ENCODE results near the gene HCFC1.
A peak's percentile ranks its signal among the peaks of the same experiment; 100 is the strongest.
"Not testable (repeated sequence)": the region's sequence is repeated elsewhere in the genome, so short reads cannot be mapped to it uniquely, and the experiment has no call there.

Gene HCFC1

DNA sequence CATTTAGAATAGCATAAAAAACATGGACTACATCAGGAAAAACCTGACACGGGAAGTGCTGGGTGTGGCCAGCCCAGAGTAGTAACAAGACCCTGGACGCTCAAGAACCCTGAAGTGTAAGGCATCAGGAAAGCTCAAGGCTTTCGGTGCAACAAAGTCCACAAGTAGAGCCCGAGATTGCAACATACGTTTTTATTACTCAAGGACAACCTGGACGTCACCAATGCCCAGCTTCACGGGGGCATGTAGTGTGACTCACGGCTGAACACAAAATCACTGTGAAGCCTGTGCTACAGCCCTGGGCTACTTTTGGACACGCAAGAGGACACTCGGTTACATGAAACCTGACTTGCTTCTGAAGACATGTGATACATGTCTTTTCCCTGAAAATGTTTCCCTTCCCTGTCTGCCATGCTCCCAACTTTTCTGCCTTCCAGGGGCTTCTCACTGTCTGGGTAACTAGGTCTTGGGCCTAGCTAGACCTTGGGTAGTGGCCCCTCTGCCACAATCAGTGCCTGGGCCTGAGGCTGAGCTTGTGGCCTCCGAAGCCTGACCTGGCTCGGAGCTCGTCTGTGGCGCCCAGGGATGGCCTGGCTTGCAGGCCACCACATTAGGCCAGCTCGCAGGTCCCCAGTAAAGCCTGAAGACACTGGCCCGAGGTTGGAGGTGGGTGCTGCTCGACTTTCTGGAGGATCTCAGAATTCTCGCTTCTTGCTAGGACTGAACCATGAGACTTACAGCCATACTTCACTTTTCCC lies 38.9 kb upstream of the HCFC1 start:
- no peak for DNase-seq (ENCODE audit: extremely low spot score, insufficient read length, low read depth)
- no peak for FAIRE-seq

DNA sequence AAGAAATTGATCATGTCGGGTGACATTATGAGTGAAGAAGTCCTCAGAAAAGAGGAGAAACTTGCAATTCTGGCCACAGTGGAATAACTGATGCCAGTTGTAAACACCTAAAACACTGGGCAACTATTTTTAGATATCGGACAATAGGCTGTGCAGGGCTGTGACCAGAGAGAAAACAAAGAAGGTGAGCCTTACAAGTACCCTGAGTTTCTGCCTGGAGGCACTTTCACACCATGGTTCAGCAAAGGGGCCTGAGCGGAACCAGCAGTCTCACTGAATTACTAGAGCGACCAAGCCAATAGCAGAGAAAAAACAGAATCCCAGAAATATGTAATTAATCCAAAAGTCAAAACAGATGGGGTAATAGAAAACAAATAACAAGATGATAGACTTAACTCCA lies 36.9 kb upstream of the HCFC1 start:
- DNase-seq (ENCODE audit: extremely low spot score, insufficient read length, low read depth): no peak
- peak; percentile 76 for FAIRE-seq

DNA sequence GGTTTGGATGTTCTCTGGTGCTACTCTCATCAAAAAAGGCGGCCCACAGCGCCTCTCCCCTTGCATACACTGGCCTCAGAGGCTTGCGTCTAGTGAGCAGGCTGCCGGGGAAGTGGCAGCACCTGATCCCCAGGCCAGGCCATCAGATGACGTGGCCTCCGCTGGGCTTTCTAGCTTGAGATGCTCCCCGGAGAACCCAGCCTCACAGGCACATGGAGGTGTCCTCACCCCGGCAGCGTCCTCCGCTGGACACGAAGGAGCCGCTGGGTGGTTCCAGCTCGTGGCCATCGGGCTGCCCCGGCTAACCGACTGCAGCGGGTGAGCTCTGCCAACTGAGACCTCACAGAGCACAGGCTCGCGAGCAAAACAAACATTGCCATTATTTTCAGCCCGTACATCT lies 35.3 kb upstream of the HCFC1 start:
- FAIRE-seq: no peak
- DNase-seq (ENCODE audit: extremely low spot score, insufficient read length, low read depth): no peak

DNA sequence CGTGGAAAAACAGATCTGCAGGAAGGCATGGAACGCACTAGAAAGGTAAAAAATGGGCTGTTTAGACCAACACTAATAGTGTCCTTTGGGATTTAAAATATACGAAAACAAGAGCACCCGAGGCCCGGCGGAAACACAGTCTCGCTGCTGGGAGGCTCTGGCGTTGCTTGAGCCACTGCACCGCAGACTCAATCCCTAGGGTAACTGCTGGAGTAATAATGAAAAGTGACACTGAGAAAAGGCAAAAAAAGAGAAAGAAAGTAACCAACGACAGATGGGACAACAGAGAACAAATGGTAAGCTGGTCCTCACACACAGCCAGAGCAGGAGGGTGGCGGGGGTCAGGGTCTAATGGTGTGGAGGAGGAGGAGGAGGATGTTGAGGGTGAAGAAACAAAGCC lies 32.7 kb upstream of the HCFC1 start:
- FAIRE-seq (peak; percentile 73), DNase-seq (ENCODE audit: extremely low spot score, insufficient read length, low read depth) (no peak)

DNA sequence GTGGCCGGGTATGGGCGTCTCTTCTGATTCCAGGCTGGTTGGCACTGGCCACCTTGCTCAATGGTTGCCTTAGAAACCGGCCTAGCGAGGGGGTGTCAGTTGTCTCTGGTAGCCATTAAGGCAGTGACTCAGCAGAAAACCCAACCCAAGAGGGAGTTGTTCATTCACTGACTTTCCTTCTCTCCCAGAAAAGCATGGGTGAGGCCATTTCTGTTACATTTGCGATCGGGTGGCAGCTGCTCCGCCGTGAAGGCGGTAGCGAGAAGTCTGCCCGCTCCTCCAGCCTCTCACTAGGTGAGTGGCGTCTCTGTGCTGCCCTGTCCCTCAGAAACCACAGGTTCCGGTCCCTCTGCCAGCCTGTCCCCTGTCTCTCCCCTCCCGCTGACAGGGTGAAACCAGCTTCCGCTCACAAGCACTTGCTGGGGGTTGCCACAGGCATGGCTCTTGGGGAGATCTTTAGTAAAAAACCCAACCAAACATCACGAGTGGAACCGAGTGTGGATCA lies 30.6 kb upstream of the HCFC1 start:
- DNase-seq (ENCODE audit: extremely low spot score, insufficient read length, low read depth) (no peak), FAIRE-seq (peak; percentile 96)

DNA sequence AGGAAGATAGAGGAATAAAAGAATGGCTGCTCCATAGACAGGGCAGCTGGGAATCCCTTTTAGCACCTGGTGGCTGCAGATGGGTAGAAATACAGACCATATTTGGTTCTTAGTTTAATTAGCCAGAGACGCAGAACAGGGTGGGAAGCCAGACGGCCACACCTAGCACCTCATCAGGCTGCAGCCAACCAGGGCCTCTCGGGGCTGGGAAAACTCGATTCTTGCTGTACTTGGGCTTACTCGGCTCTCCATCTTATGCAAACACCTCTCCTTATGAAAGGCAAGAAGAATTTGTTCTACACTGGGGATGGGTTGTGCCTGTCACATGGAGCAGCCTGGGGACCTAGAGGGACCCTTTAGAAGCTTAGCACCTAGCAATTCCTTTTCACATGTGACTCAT lies 28.4 kb upstream of the HCFC1 start:
- FAIRE-seq (no peak), DNase-seq (ENCODE audit: extremely low spot score, insufficient read length, low read depth) (no peak)

DNA sequence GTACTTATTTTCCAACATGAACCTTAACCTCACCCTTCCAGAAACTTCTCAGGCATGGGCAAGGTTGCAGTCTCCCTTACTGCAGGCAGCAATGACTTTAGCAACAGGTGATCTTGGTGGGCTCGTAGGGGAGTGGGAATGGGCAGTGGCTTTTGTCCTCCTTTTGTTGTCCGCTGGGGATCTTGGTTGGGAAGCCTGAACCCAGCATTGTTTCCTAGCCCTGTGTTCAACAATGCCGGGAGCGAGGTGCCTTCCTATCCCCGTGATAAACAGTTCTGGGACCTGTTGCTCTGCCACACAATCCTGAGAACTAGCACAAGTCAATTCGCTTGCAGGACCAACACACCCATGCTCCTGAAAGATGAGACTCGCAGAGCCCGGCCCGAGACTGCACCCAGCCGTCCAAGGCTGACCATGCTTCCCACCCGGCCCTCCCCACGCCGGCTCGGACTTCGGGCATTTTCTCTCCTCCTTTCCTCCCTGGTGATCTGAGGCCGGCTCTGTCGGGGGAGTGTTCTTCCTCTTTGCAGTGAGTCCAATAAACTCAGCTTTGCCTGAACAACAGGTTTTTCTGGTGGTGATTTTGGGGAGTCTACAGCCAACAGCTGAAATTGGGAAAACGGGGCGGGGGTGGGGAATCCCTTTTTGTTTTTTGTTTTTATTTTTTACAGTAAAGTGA lies 27.9 kb upstream of the HCFC1 start:
- FAIRE-seq (no peak), DNase-seq (ENCODE audit: extremely low spot score, insufficient read length, low read depth) (no peak)

DNA sequence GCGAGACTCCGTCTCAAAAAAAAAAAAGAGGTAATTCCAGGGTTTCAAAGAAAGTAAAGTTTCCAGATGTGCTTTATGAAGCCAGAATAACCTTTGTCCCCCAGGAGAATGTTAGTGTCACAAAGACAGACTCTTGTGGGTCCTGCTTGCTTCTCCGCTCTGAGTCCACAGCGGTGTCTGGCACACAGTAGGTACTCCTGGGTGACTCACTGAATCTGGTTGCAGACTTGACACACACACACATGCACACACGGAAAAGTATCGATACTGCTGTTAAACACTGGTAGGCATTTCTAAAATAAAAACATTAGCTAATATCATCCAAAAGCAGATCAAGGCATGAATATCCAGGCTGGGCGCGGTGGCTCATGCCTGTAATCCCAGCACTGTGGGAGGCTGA lies 23.9 kb upstream of the HCFC1 start:
- DNase-seq (ENCODE audit: extremely low spot score, insufficient read length, low read depth): no peak
- no peak for FAIRE-seq

DNA sequence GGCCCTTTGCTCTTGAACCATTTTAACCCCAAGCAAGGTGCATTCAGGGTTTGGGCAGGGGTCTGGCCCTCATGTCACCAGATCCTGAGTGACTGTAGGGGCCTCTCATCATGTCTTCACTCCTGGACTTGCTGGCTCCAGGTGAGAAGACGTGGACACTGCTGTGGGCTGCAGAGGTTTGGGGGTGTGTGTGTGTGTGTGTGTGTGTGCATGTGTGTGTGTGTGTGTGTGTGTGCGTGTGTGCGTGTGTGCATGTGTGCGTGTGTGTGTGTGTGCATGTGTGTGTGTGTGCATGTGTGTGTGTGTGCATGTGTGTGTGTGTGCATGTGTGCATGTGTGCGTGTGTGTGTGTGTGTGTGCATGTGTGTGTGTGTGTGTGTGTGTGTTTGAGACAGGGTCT lies 22.8 kb upstream of the HCFC1 start:
- not testable (repeated sequence) for DNase-seq (ENCODE audit: extremely low spot score, insufficient read length, low read depth); FAIRE-seq

DNA sequence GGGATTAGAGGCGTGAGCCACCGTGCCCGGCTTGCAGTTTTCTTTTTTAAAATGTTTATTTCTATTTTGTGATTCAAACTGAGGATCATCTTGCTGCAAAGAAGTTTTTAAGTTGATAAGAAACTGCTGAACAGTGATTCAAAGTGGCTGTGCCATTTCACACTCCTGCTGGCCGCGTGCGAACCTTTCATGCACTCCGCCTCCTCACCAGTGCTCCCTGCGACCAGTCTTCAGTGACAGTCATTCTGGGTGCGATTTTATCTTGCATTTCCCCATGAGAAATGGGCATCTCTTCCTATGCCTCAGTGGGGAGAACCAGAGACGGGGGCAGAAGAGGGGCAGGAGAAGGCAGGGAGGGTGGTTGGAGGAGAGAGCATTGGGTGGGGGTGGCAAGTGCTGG lies 22.4 kb upstream of the HCFC1 start:
- FAIRE-seq: no peak
- DNase-seq (ENCODE audit: extremely low spot score, insufficient read length, low read depth): no peak

DNA sequence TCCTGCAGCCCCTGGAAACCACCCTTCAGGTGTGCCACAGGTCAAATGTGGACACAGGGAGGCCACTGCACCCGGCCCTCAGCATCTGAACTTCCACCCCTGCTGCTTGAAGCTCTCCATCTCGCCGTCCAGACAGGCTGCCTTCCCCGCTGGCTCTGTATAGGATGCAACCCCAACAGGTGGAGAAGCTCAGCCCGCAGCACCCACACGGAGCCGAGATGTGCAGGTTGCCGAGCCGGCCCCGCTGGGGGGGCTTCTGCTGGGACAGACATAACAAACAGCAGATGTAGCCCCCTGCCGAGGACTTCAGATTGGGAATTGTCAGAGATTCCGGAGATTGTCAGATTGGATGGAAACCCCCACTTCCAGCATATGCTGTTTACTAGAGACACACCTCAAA lies 21.5 kb upstream of the HCFC1 start:
- FAIRE-seq (no peak), DNase-seq (ENCODE audit: extremely low spot score, insufficient read length, low read depth) (no peak)

DNA sequence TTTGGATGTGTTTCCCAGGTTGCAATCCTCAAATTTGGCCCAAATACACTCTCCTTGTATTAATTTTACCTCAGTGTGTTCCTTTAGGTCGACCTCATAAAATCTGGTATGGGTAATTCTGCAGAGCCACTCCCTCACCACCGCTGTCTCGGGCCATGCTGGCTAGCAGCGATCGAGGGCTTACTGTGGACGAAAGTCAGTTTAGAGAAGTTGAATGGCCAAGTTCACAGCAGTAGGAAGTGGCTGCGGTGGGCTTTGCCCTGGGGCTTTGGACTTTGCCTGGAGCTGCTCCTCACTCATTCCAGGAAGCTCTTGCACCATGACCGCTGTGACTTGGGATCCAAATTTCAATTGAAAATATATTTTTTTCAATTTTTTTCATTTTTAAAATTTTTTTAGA lies 20.6 kb upstream of the HCFC1 start:
- FAIRE-seq (no peak), DNase-seq (ENCODE audit: extremely low spot score, insufficient read length, low read depth) (no peak)

DNA sequence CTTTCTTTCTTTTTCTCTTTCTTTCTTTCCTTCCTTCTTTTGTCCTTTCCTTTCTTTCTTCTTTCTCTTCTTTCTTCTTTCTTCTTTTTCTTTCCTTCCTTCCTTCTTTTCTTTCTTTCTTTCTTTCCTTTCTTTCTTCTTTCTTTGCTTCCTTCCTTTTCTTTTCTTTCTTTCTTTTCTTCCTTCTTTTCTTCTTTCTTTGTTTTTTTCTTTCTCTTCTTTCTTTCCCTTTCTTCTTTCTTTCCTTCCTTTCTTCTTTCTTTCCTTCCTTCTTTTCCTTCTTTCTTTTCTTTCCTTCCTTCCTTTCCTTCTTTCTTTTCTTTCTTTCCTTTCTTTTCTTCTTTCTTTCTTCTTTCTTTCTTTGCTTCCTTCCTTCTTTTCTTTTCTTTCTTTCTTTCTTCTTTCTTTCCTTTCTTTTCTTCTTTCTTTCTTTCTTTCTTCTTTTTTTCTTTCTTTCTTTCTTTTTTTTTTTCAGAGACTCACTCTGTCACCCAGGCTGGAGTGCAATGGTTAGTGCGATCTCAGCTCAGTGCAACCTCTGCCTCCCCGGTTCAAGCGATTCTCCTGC lies 19.5 kb upstream of the HCFC1 start:
- FAIRE-seq (no peak), DNase-seq (ENCODE audit: extremely low spot score, insufficient read length, low read depth) (no peak)

DNA sequence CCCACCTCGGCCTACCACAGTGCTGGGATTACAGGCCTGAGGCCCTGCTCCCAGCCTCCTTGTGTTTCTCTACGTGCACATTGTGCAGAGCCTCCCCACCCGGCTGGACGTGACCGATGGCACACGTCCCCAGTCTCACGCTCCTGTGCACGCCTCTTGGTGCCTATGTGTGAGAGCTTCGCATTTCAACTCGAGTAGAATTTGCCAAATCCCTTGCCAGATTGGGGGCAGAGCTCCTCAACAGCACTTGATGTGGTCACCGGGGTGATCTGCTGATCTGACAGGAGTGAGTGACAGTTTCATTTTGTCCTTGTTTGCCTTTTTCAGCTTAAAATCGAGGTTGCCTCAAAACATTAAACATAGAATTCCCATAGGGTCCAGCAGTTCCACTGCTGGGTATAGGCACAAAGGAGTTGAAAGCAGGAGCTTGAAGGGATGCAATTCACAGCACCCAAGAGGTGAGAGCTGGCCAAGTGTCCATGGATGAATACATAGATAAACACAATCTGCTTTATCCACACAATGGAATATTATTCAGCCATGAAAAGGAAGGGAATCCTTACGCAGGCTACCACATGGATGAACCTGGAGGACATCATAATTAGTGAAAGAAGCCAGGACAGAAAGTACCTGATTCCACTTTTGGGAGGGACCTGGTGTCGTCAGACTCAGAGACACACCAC lies 18.5 kb upstream of the HCFC1 start:
- no peak for FAIRE-seq
- no peak for DNase-seq (ENCODE audit: extremely low spot score, insufficient read length, low read depth)

DNA sequence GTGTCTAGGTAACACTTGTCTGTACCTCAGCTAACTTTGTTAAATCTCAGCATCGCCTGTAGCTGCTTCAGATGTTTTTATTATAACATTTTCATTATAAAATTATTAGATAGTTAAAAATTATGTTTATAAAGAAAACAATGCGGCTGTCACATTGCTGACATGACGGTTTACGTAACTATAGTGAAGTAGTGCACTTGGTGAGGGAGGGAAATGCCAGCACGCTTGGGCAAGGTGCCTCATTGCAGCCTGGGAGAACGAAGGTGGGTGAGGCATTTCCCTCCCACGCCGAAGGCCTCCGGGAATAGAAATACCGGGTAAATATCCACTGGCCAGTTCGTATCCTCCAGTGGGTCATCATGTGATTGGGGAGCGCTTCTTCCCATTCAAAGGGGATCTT lies 16.9 kb upstream of the HCFC1 start:
- FAIRE-seq (no peak), DNase-seq (ENCODE audit: extremely low spot score, insufficient read length, low read depth) (no peak)

DNA sequence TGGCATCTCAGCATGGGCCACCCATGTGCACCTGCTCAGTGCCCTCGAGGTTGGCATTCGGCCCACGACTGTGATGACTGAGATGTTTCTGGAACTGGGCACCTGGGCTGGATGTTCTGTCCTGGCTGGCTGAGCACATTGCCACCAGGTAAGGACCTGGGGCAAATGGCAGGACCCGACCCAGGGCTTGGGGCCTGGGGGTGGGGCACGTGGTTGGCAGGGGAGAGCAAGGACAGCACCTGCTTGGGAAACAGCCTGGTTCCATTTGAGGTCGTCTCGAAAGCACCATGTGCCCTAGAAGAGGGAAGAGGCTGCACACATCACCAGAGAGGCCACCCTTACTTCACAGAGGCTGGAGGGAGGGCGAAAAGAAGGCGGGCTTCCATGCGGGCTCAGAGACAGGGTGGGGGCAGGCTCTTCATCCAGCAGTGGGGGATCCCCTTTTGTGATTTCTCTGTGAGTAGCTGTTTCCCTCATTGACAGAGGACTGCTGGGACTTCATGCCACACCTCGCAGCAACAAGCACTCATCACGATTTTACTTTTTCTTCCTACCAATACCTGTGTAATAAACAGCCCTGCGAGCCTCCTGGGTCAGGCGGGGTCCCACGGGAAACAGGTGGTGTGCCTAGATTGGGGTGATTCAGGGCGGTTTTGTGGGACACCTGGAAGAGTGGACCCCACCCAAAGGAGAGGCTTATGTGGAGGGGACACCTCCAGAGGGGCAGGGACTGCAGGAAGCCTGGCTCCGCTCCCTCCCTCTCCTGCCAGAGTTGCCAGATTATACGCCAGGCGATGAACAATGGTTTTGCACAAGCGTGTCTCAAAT lies 12.9 kb upstream of the HCFC1 start:
- FAIRE-seq (no peak), DNase-seq (ENCODE audit: extremely low spot score, insufficient read length, low read depth) (no peak)

DNA sequence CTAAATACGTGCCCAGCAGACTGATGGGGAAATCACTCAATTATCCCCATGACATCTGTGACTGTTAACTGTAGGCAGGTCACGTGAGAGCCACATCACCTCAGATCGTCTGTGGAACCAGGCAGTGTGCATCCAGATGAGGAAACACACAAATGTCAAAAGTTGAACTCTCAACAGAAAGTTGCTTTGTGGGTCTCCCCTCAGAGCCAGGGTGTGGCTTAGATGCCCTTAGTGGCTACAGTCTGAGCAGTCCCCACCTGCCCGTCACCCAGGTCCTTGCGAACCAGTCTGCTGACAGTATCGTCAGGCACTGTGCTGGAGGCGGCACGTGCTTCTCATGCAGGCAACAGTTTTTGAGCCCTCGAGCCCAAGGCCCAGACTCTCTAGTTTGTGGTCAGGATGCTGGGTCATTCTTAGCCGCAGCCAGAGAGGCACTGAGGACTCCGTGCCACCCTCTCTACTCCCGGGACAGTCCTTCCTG lies 11.7 kb upstream of the HCFC1 start:
- FAIRE-seq (peak; percentile 76), DNase-seq (ENCODE audit: extremely low spot score, insufficient read length, low read depth) (no peak)

DNA sequence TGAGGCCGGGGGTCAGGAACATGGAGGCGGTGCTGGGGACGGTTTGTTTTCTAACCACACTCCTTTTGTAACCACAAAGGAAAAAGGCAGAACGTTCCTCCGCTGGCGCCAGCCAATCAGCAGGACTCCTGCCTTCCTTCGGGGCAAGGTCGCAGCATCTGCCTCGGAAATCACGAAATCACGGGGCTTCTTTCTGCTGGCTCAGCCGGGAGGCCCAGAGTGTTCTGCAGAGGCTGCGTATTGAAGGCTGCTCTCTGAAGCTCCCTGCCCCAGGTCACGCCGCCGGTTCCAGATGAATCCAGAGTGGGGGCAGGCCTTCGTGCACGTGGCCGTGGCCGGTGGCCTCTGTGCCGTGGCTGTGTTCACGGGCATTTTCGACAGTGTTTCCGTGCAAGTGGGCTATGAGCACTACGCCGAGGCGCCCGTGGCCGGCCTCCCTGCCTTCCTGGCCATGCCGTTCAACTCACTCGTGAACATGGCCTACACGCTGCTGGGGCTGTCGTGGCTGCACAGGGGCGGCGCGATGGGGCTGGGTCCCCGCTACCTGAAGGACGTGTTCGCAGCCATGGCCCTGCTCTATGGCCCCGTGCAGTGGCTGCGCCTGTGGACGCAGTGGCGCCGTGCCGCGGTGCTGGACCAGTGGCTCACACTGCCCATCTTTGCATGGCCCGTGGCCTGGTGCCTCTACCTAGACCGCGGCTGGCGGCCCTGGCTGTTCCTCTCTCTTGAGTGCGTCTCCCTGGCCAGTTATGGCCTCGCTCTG lies 10.3 kb upstream of the HCFC1 start:
- no peak for DNase-seq (ENCODE audit: extremely low spot score, insufficient read length, low read depth)
- no peak for FAIRE-seq

DNA sequence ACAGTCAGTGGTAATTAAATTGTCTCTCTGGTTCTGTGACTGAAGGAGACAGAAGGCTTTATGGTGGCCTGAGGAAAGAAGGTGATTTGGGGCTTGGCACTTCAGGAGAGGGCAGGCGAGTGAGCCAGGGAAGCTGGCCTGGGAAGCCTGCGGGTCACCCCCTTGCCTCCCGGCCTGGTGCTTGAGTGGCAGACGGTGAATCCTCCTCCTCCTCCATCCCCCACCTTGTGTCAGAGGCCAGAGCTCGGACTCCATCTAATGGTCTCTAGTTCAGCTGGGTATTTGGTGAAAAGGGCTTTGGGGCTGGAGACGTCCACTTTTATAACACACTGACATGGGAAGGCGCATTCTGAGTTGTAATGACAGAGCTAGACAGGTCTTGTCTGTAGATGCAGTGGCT lies 9.6 kb upstream of the HCFC1 start:
- DNase-seq (ENCODE audit: extremely low spot score, insufficient read length, low read depth) (no peak), FAIRE-seq (peak; percentile 68)

Data from GM18507 (cell line).